Fibroblast of lung (primary cell): ENCODE results near the gene MYADML2.

Experiments
- CTCF ChIP-seq, 2 donors: IDR thresholded peaks in 1 of 2; conservative IDR thresholded peaks in 1 of 2; 1 replicate in 1 of 2; 2 replicates in 1 of 2; pipeline ENCODE4 v1.5.1; 2011 to 2012; ENCODE audit warnings: low read length in 2 of 2, control low read depth in 1 of 2, inconsistent platforms in 1 of 2, low read depth in 1 of 2, mild to moderate bottlenecking in 1 of 2
- EZH2 ChIP-seq: IDR thresholded peaks from 2 replicates; pipeline ENCODE4 v1.5.1; 2012; ENCODE audit warnings: low read length, control low read depth, mild to moderate bottlenecking; ENCODE audit errors: missing control alignments

DNA sequence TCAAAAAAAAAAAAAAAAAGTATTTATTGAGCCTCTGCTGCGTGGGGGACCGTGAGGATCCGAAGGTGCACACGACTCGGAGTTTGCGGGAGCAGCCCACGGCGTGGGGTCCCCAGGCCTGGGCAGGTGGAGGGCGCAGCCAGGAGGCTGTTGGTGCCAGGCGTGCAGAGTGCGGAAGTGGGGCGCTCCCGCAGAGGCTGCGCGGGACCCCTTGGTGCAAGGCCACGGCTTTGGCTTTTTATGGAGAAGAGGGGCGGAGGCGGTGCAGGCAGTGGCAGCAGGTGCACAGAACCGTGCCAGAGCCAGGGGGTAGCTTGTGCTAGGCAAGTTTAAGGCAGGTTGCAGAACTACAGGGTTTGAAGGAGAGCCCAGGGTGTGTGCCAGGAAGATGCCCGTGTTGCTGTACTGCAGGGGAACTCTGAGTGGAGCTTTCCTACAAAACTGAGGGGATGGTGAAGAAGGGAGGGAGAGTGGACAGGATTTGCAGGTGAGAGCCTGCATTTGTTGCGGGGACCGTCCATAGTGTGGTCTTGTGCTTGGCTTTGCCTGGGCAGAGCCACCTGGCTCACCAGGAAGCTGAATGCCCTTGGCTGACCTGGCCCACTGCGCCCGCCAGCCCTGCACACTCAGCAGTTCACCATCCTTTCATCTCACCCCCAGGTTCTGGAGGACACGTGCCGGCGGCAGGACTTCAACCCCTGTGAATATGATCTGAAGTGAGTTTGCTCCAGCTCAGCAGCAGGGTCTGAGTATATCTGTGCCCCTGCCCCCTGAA, 31.7 kb upstream of the MYADML2 start:
- no peak for TF ChIP-seq CTCF (conservative IDR thresholded peaks at IDR 0.05 in 1 of 2, IDR thresholded peaks at IDR 0.05 in 1 of 2; ENCODE audit: low read depth in 1 of 2, low read length in 2 of 2)
- no peak for TF ChIP-seq EZH2
